ENCODE results near the gene MPC2. TPM values are rescaled to one million over a fixed set of nuclear protein-coding genes. Genes with fewer than 3 reads are reported as not detected.

MPC2 gene
- total RNA-seq, 1 experiment from 2014 or later: 42.8 TPM

DNA sequence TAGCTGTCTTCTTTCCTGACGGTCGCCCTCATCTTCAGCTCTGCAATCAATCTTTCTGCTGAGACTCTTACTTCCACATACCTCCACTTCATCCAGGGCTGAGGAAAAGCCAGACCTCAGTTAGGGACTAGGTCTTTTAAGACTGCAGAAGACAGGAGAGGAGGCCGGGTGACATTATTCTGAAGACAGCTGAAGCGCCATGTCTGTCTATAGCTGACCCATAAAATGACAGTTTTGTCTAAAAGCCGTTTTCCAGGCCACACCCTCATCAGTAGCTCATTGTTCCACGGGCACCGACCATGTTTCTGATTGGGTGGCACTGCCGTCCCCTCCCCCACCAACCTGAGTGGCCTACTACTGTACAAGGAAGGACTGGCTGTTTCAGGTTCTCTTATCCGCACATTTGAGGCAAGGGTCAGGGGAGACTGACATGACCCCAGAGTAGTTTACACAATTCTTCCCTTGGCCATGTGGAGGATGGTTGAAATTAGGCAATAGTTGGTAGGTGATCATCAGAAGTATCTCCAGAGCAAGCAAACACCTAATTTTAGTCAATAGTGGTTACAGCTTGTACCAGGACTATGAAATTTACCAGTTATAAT lies 22.9 kb downstream of the MPC2 start, which contains the start of gene ADCY10:
TSS of gene ADCY10 (minus strand) at position 240 of the 602 bp plus-strand sequence. CDS start 8,994 bp downstream, outside the sequence.
- TF ChIP-seq ZBTB21 (CRISPR knock-in tag; IDR thresholded peaks at IDR 0.05; ENCODE audit: borderline replicate concordance) (no peak), ZNF416 (CRISPR knock-in tag; IDR thresholded peaks at IDR 0.05) (no peak), ZNF138 (CRISPR knock-in tag; conservative IDR thresholded peaks at IDR 0.05) (no peak), ETV6 (CRISPR knock-in tag; IDR thresholded peaks at IDR 0.05) (no peak), JAZF1 (CRISPR knock-in tag; IDR thresholded peaks at IDR 0.05) (no peak), ZNF263 (CRISPR knock-in tag; IDR thresholded peaks at IDR 0.05; ENCODE audit: low read depth) (no peak), ZNF532 (CRISPR knock-in tag; IDR thresholded peaks at IDR 0.05; ENCODE audit: borderline replicate concordance) (no peak), FOXK1 (CRISPR knock-in tag; IDR thresholded peaks at IDR 0.05) (no peak), ZNF121 (CRISPR knock-in tag; IDR thresholded peaks at IDR 0.05) (no peak), ERG (CRISPR knock-in tag; IDR thresholded peaks at IDR 0.05) (no peak), NR3C1 (CRISPR knock-in tag; conservative IDR thresholded peaks at IDR 0.05; ENCODE audit: low read depth) (no peak), ZNF425 (CRISPR knock-in tag; conservative IDR thresholded peaks at IDR 0.05) (no peak), CREM (CRISPR knock-in tag; IDR thresholded peaks at IDR 0.05) (no peak), OVOL2 (CRISPR knock-in tag; IDR thresholded peaks at IDR 0.05; ENCODE audit: borderline replicate concordance) (no peak), ZNF232 (CRISPR knock-in tag; IDR thresholded peaks at IDR 0.05) (no peak), SMAD4 (CRISPR knock-in tag; IDR thresholded peaks at IDR 0.05) (no peak)
- TF ChIP-seq, protein P1, sequence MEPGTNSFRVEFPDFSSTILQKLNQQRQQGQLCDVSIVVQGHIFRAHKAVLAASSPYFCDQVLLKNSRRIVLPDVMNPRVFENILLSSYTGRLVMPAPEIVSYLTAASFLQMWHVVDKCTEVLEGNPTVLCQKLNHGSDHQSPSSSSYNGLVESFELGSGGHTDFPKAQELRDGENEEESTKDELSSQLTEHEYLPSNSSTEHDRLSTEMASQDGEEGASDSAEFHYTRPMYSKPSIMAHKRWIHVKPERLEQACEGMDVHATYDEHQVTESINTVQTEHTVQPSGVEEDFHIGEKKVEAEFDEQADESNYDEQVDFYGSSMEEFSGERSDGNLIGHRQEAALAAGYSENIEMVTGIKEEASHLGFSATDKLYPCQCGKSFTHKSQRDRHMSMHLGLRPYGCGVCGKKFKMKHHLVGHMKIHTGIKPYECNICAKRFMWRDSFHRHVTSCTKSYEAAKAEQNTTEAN (CRISPR knock-in tag; IDR thresholded peaks at IDR 0.05): no peak
- TF ChIP-seq, protein P2, sequence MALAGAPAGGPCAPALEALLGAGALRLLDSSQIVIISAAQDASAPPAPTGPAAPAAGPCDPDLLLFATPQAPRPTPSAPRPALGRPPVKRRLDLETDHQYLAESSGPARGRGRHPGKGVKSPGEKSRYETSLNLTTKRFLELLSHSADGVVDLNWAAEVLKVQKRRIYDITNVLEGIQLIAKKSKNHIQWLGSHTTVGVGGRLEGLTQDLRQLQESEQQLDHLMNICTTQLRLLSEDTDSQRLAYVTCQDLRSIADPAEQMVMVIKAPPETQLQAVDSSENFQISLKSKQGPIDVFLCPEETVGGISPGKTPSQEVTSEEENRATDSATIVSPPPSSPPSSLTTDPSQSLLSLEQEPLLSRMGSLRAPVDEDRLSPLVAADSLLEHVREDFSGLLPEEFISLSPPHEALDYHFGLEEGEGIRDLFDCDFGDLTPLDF (CRISPR knock-in tag; IDR thresholded peaks at IDR 0.05): no peak
- TF ChIP-seq, protein P3, sequence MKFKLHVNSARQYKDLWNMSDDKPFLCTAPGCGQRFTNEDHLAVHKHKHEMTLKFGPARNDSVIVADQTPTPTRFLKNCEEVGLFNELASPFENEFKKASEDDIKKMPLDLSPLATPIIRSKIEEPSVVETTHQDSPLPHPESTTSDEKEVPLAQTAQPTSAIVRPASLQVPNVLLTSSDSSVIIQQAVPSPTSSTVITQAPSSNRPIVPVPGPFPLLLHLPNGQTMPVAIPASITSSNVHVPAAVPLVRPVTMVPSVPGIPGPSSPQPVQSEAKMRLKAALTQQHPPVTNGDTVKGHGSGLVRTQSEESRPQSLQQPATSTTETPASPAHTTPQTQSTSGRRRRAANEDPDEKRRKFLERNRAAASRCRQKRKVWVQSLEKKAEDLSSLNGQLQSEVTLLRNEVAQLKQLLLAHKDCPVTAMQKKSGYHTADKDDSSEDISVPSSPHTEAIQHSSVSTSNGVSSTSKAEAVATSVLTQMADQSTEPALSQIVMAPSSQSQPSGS (CRISPR knock-in tag; IDR thresholded peaks at IDR 0.05; ENCODE audit: borderline replicate concordance, low read depth): no peak
- TF ChIP-seq, protein P4, sequence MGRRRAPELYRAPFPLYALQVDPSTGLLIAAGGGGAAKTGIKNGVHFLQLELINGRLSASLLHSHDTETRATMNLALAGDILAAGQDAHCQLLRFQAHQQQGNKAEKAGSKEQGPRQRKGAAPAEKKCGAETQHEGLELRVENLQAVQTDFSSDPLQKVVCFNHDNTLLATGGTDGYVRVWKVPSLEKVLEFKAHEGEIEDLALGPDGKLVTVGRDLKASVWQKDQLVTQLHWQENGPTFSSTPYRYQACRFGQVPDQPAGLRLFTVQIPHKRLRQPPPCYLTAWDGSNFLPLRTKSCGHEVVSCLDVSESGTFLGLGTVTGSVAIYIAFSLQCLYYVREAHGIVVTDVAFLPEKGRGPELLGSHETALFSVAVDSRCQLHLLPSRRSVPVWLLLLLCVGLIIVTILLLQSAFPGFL (CRISPR knock-in tag; IDR thresholded peaks at IDR 0.05; ENCODE audit: borderline replicate concordance): no peak
- H3K27me3 Mint-ChIP-seq (ENCODE audit: low read depth): peaks cover 3% of the 10 kb centered on the region; the same call in 1 of the 2 replicates
- CTCF ChIA-PET: interaction anchor here (0.9 kb wide), 1 partner anchor 111 kb away, joined by 3 read pairs; no protein-coding TSS in a partner anchor
- ATAC-seq (peak; percentile 51), DNase-seq (ENCODE audit: low spot score) (no peak)
- peaks cover 32% of the 10 kb centered on the region for H3K4me1 Mint-ChIP-seq
- POLR2A ChIA-PET: interaction anchor here (1.6 to 3.3 kb wide), 2 partner anchors 10 to 22 kb away, joined by 4 to 14 read pairs; partner anchors contain the start of gene DCAF6
- no peak within 1 kb of the TSS for H3K27ac Mint-ChIP-seq
- H3K36me3 Mint-ChIP-seq: peaks cover 16% of the 10 kb centered on the region
- H3K4me3 Mint-ChIP-seq: no peak within 1 kb of the TSS
- peaks cover 20% of the 10 kb centered on the region for H3K9me3 Mint-ChIP-seq

Data from WTC11 (cell line).